Gastrocnemius medialis (tissue), 4 donors: ENCODE results near the gene SMLR1.

Experiments used
- CTCF ChIP-seq, 5 experiments: fragments of 450-650 bp in 3 of 5; fragments of 200-600 bp in 2 of 5; sonication (generic) in 2 of 5; IDR thresholded peaks in 4 of 5; conservative IDR thresholded peaks in 1 of 5; 1 replicate in 4 of 5; 2 replicates in 1 of 5; pipeline ENCODE4 v1.5.1; 2016 to 2019; ENCODE audit warnings: antibody characterized with exemption in 5 of 5, mild to moderate bottlenecking in 3 of 5, moderate library complexity in 3 of 5
- POLR2A ChIP-seq, 2 donors: fragments of 450-650 bp; IDR thresholded peaks; one replicate each; pipeline ENCODE4 v1.6.1; 2017; ENCODE audit warnings: antibody characterized with exemption in 2 of 2, mild to moderate bottlenecking in 2 of 2, moderate library complexity in 2 of 2

- TF ChIP-seq CTCF (IDR thresholded peaks at IDR 0.05 in 4 of 5, conservative IDR thresholded peaks at IDR 0.05 in 1 of 5): no peak
- TF ChIP-seq POLR2A (IDR thresholded peaks at IDR 0.05): no peak
Observed at GRCh38 chr6:130794010-130794697, 33.1 kb upstream of the SMLR1 start.
